Middle frontal gyrus (tissue), 1 donor: ENCODE data around the gene HOMER2.

ENCODE experiments used
- DNase-seq: peaks from one replicate; pipeline ENCODE4 v3.0.0-alpha.2; 2015; ENCODE audit warnings: low spot score; ENCODE audit errors: extremely low spot score

The HOMER2 gene

GRCh38 chr15:82803793-82804574, 148.5 kb downstream of the HOMER2 start:
- no peak for DNase-seq

- no peak for DNase-seq
These were observed 150.0 kb downstream of the HOMER2 start for GRCh38 chr15:82802497-82802896.

- no peak for DNase-seq
These were observed 153.2 kb downstream of the HOMER2 start for GRCh38 chr15:82799183-82799841.
